GM10248 (cell line): ENCODE data around the gene KCNK5.

Source experiments
- CTCF ChIA-PET: fragments of 300-600 bp; sonication (Branson Sonifier 250); formaldehyde crosslinking; extraction: SDS; loops from one replicate; lab custom pipeline; 2021; ENCODE audit warnings: antibody characterized with exemption; lab: Yijun Ruan, JAX
- POLR2A ChIA-PET: fragments of 350-650 bp; sonication (Branson Sonifier 250); formaldehyde crosslinking; extraction: SDS; loops from one replicate; lab custom pipeline; 2020; ENCODE audit warnings: antibody characterized with exemption; lab: Yijun Ruan, JAX
- DNase-seq: peaks from one replicate; pipeline ENCODE4 v3.0.0; 2012; ENCODE audit errors: extremely low spot score
- CTCF ChIP-seq: IDR thresholded peaks from 2 replicates; pipeline ENCODE4 v1.5.1; 2012; ENCODE audit warnings: mild to moderate bottlenecking, low read depth; ENCODE audit errors: extremely low read depth, missing control alignments, control extremely low read depth

KCNK5 gene

DNA sequence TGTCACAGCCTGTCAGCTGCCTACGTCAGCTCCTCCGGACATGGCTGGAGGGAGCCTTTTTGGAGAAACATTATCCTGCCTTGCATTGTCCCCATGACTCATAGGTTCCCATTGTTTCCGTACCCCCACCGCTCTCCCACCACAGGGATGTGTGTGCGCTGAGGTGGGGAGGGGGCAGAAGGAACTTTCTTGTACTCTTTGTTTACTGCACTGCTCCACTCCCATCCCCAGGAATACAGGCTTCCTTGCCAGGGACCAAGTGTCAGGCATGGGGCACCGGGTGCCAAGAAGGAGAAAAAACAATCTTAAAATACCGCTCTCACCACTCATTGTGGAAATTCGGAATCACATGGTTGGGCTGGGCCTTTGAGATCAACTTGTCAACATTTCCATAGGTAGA lies 51.0 kb downstream of the KCNK5 start:
- DNase-seq = no peak
- POLR2A ChIA-PET = no interaction called here
- no peak for TF ChIP-seq CTCF
- CTCF ChIA-PET = no interaction called here

- ChIA-PET CTCF (interaction anchor here (0.9 to 1.5 kb wide), 2 partner anchors 9 to 10 kb away, joined by 3 to 8 read pairs; no protein-coding TSS in a partner anchor), POLR2A (no interaction called here)
- no peak for TF ChIP-seq CTCF
- DNase-seq = no peak
These were observed 52.1 kb downstream of the KCNK5 start for GRCh38 chr6:39177130-39177529.

GRCh38 chr6:39173270-39173669 lies 56.0 kb downstream of the KCNK5 start:
- ChIA-PET POLR2A (no interaction called here), CTCF (interaction anchor here (9.6 to 10.0 kb wide), 2 partner anchors 130 to 137 kb away, joined by 79 to 265 read pairs; no protein-coding TSS in a partner anchor)
- TF ChIP-seq CTCF = no peak
- no peak for DNase-seq

GRCh38 chr6:39172377-39172757 lies 56.9 kb downstream of the KCNK5 start:
- no peak for DNase-seq
- CTCF ChIA-PET = interaction anchor here (9.6 to 10.0 kb wide), 2 partner anchors 131 to 138 kb away, joined by 79 to 265 read pairs; no protein-coding TSS in a partner anchor

GRCh38 chr6:39171489-39172376 lies 57.5 kb downstream of the KCNK5 start:
- no peak for DNase-seq
- ChIA-PET POLR2A (interaction anchor here (0.5 kb wide), 1 partner anchor 134 kb away, joined by 4 read pairs; no protein-coding TSS in a partner anchor), CTCF (interaction anchor here (1.4 to 10.0 kb wide), 4 partner anchors 11 to 139 kb away, joined by 3 to 265 read pairs (median 42); no protein-coding TSS in a partner anchor)
- no peak for TF ChIP-seq CTCF

More at GRCh38 chr6:39172377-39172757, 56.9 kb downstream of the KCNK5 start:
- POLR2A ChIA-PET = no interaction called here
- no peak for TF ChIP-seq CTCF

GRCh38 chr6:39170860-39171259 lies 58.4 kb downstream of the KCNK5 start:
- no peak for DNase-seq
- POLR2A ChIA-PET = no interaction called here
- CTCF ChIA-PET = interaction anchor here (1.3 to 10.0 kb wide), 5 partner anchors 12 to 140 kb away, joined by 3 to 265 read pairs (median 5); no protein-coding TSS in a partner anchor
- TF ChIP-seq CTCF = no peak
